GM12891 (cell line): ENCODE data around the gene HTRA3.

ENCODE experiments used
- POLR2A ChIP-seq: IDR thresholded peaks from 2 replicates; pipeline ENCODE4 v1.6.1; 2011; ENCODE audit warnings: low read depth, low read length, control low read depth
- TAF1 ChIP-seq: IDR thresholded peaks from 2 replicates; pipeline ENCODE4 v1.6.1; 2011; ENCODE audit warnings: low read depth, low read length, control low read depth

DNA sequence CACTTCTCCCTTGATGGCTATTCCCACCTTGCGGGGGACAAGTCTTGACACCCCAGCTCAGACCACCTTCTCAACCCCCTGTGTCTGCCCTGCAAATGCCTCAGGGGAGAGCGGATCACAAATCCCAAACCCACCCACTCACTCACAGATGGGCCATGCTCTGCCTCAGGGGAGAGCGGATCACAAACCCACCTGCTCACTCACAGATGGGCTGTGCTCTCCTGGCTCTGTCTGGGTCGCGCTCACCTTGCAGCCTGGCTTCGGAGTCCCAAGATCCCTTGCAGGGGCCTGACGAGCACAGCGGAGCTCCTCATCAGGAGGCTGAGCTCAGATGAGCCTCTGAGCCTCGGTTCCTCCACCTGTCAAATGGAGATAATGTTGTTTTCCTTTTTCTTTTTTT is 38.6 kb downstream of the HTRA3 start:
- no peak for TF ChIP-seq POLR2A
- no peak for TF ChIP-seq TAF1
